NCI-H2196 treated with DMSO at 0.1 percent for 48 hours (cell line): ENCODE measurements around the gene CORO2A.
"Not testable (repeated sequence)": the region's sequence is repeated elsewhere in the genome, so short reads cannot be mapped to it uniquely, and the experiment has no call there.

ENCODE experiments used
- DNase-seq: peaks from one replicate; lab custom pipeline; 2025; ENCODE audit not compliant: unreplicated experiment; lab: John Stamatoyannopoulos, UW

Gene CORO2A

DNA sequence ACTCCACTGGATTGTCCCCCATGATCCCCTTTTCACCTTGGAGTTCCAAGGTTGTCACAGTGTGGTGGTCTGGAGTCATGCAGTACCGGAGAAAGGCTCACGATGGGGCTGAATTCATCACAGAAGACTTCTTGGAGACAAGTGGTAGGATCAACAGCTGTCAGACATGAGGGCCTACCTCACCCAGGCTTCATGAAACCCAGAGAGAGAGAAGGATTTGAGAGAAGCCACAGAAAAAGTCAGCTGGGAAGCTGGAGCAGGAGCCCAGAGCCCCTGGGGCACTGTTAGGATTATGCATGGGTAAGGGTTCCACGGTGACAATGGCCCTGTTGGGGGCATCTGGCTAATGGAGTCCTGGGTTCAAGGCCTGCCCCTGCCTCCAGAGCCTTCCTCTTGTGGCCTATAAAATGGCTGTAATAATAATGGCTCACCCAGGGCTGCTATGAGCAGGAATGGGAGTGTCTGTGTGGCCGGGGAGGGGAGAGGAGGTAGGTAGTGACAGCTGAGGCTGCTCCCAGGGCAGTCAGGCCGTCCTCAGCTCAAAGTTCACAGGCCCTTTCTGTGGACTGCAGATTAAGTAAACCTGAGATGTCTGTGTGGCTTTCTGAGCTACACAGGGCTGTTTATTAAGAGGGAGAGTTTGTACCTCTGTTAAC is 74.3 kb downstream of the CORO2A start:
- no peak for DNase-seq

- DNase-seq: not testable (repeated sequence)
Measured at GRCh38 chr9:98117097-98117496, 75.3 kb downstream of the CORO2A start.

DNA sequence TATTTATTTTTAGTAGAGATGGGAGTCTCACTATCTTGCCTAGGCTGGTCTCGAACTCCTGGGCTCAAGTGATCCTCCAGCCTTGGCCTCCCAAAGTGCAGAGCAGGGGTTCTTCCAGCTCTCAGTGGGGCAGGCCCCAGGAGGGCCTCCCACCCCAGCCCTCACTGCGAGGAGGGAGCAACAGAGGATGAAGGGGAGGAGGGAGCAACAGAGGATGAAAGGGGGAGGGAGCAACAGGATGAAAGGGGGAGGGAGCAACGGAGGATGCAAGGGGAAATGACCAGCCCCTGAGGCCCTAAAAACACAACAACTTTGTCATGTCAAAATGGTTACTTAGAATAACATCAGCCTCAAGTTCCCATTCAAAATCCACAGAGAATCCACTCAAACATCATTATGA is 83.4 kb downstream of the CORO2A start:
- DNase-seq: no peak

- DNase-seq: no peak
Measured at GRCh38 chr9:98108531-98109031, 83.9 kb downstream of the CORO2A start.

- no peak for DNase-seq
Measured at GRCh38 chr9:98107926-98108325, 84.5 kb downstream of the CORO2A start.

DNA sequence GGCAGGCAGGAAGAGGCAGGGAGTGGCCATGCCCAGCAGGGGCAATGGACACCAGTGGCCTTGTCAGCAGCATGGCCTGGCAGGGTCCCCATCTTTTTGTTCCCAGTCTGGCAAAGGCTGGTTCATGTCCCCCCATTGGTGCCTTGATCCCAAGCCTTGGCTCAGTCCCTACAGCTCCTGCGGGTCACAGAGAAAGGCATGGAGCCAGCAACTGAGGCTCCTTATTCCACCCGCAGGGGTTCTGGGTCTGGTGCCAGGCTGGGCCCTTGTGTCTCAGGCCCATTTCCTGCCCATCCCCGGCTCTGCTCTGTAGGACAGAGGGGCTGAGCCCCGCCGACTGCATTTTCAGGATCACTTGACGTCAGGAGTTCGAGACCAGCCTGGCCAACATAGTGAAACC is 87.4 kb downstream of the CORO2A start:
- DNase-seq: no peak

GRCh38 chr9:98104445-98104881 is 88.0 kb downstream of the CORO2A start:
- DNase-seq: no peak

- peak; percentile 76 for DNase-seq
Measured at GRCh38 chr9:98101868-98102273, 90.6 kb downstream of the CORO2A start.

GRCh38 chr9:98101416-98101815 is 91.0 kb downstream of the CORO2A start:
- DNase-seq: no peak

DNA sequence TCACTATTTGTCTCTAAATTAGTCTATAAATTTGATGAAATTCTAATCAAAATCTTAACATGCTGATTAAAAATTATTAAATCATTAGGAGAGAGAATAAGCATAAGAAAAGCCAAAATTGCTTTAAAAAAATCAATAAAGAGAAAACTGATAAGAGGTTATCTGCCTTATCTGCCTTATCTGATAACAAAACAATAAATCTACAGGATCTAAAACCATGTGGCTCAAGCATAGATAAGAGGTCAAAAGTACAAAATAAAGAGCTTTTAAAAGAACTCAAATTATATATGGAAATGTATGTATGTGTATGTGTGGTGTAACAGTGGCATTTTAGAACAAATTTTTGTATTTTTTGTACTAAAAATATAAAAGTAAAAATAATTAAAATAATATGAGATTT is 92.0 kb downstream of the CORO2A start:
- no peak for DNase-seq

GRCh38 chr9:98099898-98100297 is 92.5 kb downstream of the CORO2A start:
- peak; percentile 55 for DNase-seq

- no peak for DNase-seq
Measured at GRCh38 chr9:98099346-98099745, 93.1 kb downstream of the CORO2A start.

DNA sequence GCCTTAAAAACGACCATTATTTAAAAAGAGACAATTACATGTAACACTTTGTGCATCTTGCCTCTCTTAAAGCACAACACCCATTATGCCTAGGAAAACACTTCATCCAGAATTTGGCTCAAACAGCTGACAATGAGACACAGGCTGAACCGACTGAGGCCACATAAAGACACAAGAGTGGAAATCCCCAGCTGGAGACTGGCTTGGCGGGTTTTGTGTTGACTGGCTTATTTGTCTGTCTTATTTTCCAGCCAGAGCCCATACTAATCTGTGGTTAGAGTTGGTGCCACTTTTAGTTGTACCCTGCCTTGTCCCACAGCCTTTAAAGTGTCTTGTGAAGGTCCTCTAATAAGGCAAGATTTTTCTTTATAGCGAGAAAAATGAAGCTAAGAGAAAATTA is 94.6 kb downstream of the CORO2A start:
- peak; percentile 43 for DNase-seq

DNA sequence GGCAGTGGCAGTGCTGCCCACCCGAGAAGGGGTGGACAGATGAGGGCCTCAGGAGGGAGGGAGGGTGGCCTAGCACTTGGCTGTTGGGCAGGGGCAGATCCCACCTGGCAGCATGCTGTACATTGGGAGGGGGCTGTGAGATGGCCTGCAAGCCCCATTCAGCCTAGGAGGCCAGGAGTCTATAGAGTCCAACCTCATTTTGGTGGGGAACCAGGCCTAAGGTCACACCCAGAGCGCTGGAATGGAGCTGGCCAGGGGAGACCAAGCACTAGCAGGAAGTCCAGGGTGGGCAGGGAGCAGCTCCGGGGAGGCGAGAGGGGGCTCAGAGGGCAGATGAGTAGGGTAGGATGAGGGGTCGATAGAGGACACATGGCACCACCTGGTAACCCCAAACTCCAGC is 96.3 kb downstream of the CORO2A start:
- no peak for DNase-seq

DNA sequence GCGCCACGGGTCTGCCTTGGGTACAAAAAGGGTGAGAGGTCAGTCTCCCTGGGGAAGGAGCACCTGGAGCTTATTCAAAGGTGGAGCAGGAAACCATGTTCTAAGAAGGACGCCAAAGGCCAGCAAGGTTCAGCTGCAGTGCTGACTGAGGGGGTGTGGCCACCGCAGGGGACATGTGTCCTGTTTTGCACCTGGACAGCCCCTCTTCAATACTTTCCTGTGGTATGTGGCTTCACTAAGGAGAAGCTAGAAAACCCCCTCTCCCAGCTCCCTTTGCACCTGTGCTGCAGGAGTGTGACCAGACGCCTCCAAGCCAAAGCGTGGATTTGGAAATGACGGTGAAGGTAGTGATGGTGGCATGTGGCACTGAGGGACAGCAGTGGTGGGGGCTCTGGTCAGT is 97.0 kb downstream of the CORO2A start:
- DNase-seq: no peak

DNA sequence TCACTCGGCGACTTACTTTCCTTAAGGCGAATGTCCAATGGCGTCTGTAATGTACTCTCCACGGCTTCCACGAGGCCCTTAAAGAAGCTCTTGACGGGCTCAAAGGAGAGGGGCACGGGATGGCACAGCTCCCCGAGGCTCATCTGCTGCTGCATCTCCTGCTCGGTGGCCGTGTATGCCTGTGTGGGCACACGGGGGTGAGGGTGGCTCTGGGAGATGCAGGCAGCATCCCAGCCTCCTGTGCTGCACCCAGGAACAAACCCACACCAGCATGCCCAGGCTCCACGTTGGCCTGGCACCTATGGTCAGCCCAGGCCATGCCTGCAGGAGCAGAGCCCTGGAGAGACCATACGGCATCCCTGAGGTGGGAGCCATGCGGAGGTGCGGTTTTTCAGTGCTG is 97.6 kb downstream of the CORO2A start:
- DNase-seq: no peak

- no peak for DNase-seq
Measured at GRCh38 chr9:98094316-98094715, 98.1 kb downstream of the CORO2A start.

- DNase-seq: no peak
Measured at GRCh38 chr9:98092613-98092931, 99.9 kb downstream of the CORO2A start.

- no peak for DNase-seq
Measured at GRCh38 chr9:98091735-98092612, 100.5 kb downstream of the CORO2A start.

GRCh38 chr9:98090674-98091073 is 101.8 kb downstream of the CORO2A start:
- DNase-seq: not testable (repeated sequence)

DNA sequence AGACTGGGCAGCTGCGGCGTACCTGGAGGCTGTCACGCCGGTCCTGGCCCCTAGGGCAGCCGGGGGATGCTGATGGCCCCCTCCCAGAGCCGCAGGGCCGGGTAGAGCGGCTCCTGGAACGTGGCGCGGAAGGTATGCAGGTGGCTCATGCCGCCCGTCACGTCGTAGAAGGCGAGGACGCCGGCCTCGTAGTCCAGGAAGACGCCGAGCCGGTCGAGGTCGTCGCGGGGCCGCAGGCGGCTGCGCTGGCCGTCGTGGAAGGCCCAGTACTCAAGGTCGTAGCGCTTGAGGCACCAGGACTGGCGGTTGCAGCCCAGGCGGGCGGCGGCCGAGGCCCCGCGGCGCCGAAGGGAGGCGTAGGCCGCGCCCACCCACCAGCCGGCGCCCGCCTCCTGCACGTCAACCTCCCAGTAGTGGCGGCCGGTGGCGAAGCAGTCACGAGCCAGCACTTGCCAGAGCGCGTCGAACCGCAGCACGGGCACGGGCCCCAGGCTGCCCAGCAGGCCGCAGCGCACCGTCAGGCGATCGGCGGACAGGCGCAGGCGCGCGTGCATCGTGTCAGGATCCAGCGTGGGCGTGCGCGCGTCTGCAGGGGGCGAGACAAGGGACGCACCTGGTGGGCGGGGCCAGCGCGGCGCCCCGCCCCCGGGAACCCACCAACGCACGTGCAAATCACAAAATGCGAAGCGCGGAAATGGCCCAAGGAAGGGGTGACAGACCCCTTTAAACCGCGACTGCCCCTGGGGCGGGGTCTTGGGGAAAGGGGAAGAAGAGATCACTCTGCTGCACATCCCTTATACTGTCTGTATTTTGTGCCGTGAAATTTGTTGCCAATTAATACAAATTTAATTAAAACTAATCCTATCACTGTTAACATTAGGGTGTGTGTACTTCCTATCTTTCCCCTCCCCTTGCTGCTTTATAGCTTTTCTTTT is 104.8 kb downstream of the CORO2A start:
- no peak for DNase-seq
